ENCODE results near the gene TRPC6. TPM values are rescaled to one million over a fixed set of nuclear protein-coding genes. Genes with fewer than 3 reads are reported as not detected.

TRPC6 gene
- total RNA-seq, 2 experiments from 2014 or later = not detected

- Mint-ChIP-seq H3K27ac (no peak overlapping the region), H3K4me3 (no peak overlapping the region), H3K36me3 (no peaks in the 10 kb centered on the region), H3K4me1 (no peaks in the 10 kb centered on the region), H3K9me3 (ENCODE audit: low read depth) (peaks cover 4% of the 10 kb centered on the region), H3K27me3 (no peaks in the 10 kb centered on the region)
- DNase-seq (no peak), ATAC-seq (no peak)
- CTCF ChIA-PET = no interaction called here
Measured at GRCh38 chr11:101567071-101567470, 16.7 kb downstream of the TRPC6 start.

DNA sequence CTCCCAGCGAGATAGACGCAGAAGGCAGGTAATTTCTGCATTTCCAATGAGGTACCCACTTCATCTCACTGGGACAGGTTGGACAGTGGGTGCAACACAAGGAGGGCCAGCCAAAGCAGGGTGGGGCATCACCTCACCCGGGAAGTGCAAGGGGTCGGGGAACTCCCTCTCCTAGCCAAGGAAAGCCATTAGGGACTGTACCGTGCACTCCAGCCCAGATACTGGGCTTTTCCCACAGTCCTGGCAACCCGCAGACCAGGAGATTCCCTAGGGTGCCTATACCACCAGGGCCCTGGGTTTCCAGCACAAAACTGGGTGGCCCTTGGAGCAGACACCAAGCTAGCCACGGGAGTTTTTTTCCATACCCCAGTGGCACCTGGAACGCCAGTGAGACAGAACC, 17.2 kb downstream of the TRPC6 start:
- ATAC-seq = no peak
- Mint-ChIP-seq H3K27ac (no peak overlapping the region), H3K9me3 (ENCODE audit: low read depth) (peaks cover 4% of the 10 kb centered on the region), H3K36me3 (no peaks in the 10 kb centered on the region), H3K4me3 (no peak overlapping the region), H3K27me3 (no peaks in the 10 kb centered on the region), H3K4me1 (no peaks in the 10 kb centered on the region)
- CTCF ChIA-PET = no interaction called here
- DNase-seq = no peak

DNA sequence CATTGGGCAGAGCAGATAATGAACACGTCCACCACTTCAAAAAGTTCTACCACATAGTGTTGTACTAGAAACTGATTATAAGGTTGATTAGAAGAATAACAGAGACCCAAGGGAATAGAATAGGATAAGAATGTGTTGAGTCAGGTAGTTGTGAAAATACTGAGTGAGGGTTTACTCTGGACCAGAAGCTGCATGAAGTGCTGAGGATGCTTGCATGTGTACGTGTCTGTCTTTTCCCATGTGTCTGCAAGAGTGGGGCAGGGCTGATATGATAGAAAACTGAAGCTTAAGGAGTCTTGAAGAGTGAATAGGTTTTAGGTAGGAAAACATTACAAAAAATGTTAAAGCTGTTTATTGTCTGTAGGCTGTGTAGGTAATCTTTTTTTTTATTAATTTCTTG, 20.6 kb downstream of the TRPC6 start:
- DNase-seq (no peak), ATAC-seq (no peak)
- Mint-ChIP-seq H3K27ac (no peak overlapping the region), H3K9me3 (ENCODE audit: low read depth) (no peaks in the 10 kb centered on the region), H3K4me1 (no peaks in the 10 kb centered on the region), H3K27me3 (no peaks in the 10 kb centered on the region), H3K36me3 (no peaks in the 10 kb centered on the region), H3K4me3 (no peak overlapping the region)
- CTCF ChIA-PET = no interaction called here

DNA sequence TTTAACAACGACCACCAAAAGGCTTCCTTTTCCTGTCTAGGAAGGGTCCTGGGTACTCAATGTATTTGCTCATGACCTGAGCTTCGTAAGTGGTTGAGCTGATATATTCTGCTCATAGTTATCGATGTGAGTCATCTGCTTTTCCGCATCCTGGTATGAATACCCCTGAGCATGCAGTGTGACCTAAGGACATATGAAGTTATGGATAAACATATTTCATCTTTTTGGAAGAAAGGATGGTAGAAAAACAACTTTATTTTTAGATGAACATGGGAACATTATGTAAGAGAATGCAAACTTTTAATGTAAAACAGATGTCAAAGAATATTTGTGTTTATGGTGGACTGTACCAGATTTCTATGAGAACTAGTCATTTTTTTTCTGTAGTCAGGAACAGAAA, 28.4 kb downstream of the TRPC6 start:
- CTCF ChIA-PET = no interaction called here
- no peaks in the 10 kb centered on the region for H3K36me3 Mint-ChIP-seq

DNA sequence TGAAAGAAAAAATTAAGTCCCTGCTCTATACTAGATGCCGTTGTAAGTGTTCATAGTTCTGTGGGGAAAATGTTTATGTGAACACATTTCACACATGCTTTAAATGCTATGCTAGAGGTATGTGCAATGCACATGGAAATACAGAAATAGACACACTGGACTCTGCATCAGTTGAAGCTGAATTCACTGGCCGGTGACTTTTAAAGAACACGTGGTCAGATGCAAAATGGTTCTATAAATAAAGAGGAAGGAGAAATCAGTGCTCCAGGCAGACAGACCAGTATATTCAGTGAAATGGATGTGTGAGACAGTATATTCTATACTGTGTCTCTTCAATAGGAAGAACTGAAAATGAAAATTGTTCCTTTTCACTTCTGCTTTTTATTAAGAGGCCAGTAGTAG, 29.9 kb downstream of the TRPC6 start:
- ATAC-seq (no peak), DNase-seq (no peak)
- H3K27ac Mint-ChIP-seq = no peak overlapping the region
- CTCF ChIA-PET = no interaction called here
- H3K9me3 Mint-ChIP-seq (ENCODE audit: low read depth) = peaks cover 2% of the 10 kb centered on the region
- no peaks in the 10 kb centered on the region for H3K27me3 Mint-ChIP-seq
- H3K36me3 Mint-ChIP-seq = no peaks in the 10 kb centered on the region
- no peak overlapping the region for H3K4me3 Mint-ChIP-seq
- no peaks in the 10 kb centered on the region for H3K4me1 Mint-ChIP-seq

More for the DNA sequence above, 28.4 kb downstream of the TRPC6 start:
- no peak for DNase-seq
- H3K27me3 Mint-ChIP-seq = no peaks in the 10 kb centered on the region
- peaks cover 2% of the 10 kb centered on the region for H3K9me3 Mint-ChIP-seq (ENCODE audit: low read depth)
- ATAC-seq = no peak
- no peak overlapping the region for H3K27ac Mint-ChIP-seq
- H3K4me3 Mint-ChIP-seq = no peak overlapping the region
- H3K4me1 Mint-ChIP-seq = no peaks in the 10 kb centered on the region

DNA sequence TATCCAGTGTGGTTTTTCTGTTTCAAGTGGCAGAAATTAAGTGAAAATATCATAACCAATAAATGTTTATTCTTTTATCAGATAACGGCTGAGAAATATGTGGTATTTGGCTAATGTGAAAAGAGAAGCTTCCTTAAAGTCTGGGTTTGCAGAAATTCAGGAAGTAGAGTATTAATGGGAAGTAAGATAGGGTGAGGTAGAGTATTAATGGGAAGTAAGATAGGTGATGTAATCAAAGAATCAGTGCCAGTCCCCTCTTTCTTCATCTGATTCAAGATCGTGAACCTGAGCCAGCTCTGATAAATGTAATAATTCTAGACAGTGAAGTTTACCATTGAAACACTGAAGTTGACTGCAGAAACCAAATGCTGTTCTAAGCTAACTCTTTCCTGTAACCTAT, 30.9 kb downstream of the TRPC6 start:
- DNase-seq = no peak
- ATAC-seq = no peak
- no peak overlapping the region for H3K4me3 Mint-ChIP-seq
- H3K27ac Mint-ChIP-seq = no peak overlapping the region
- H3K9me3 Mint-ChIP-seq (ENCODE audit: low read depth) = peaks cover 2% of the 10 kb centered on the region
- H3K27me3 Mint-ChIP-seq = no peaks in the 10 kb centered on the region
- CTCF ChIA-PET = no interaction called here
- H3K4me1 Mint-ChIP-seq = no peaks in the 10 kb centered on the region
- H3K36me3 Mint-ChIP-seq = no peaks in the 10 kb centered on the region

- Mint-ChIP-seq H3K36me3 (no peaks in the 10 kb centered on the region), H3K27me3 (no peaks in the 10 kb centered on the region), H3K9me3 (ENCODE audit: low read depth) (peaks cover 8% of the 10 kb centered on the region), H3K27ac (no peak overlapping the region), H3K4me1 (no peaks in the 10 kb centered on the region), H3K4me3 (no peak overlapping the region)
- DNase-seq (no peak), ATAC-seq (no peak)
- CTCF ChIA-PET = no interaction called here
Measured at GRCh38 chr11:101528541-101528940, 55.3 kb downstream of the TRPC6 start.

- CTCF ChIA-PET = no interaction called here
- no peaks in the 10 kb centered on the region for H3K27me3 Mint-ChIP-seq
- H3K27ac Mint-ChIP-seq = no peak overlapping the region
- peaks cover 5% of the 10 kb centered on the region for H3K9me3 Mint-ChIP-seq (ENCODE audit: low read depth)
- ATAC-seq (no peak), DNase-seq (no peak)
- H3K4me3 Mint-ChIP-seq = no peak overlapping the region
- H3K36me3 Mint-ChIP-seq = no peaks in the 10 kb centered on the region
- H3K4me1 Mint-ChIP-seq = no peaks in the 10 kb centered on the region
Measured at GRCh38 chr11:101523634-101524260, 60.1 kb downstream of the TRPC6 start.

DNA sequence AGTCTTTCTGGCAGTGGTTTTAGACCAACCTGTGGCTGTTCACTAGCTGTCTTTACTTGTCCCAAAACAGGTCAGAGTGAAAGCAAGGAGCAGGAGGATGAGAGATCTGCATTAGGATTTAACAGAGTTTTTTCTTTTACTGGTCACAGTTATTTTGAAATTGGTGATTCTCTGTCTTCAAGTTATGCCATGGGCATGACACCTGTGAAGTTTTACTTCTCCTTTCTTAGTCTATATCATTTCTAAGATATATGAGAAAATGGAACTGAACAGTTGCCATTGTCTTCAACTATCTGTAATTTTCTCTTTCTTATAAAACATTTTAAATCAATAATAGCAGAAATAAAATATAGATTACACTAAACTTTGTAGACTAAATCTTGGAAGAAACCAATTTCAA, 60.6 kb downstream of the TRPC6 start:
- H3K27me3 Mint-ChIP-seq = no peaks in the 10 kb centered on the region
- no peaks in the 10 kb centered on the region for H3K4me1 Mint-ChIP-seq
- no peak overlapping the region for H3K4me3 Mint-ChIP-seq
- no peaks in the 10 kb centered on the region for H3K36me3 Mint-ChIP-seq
- no peak for ATAC-seq
- H3K27ac Mint-ChIP-seq = no peak overlapping the region
- CTCF ChIA-PET = no interaction called here
- DNase-seq = no peak
- H3K9me3 Mint-ChIP-seq (ENCODE audit: low read depth) = peaks cover 5% of the 10 kb centered on the region

- Mint-ChIP-seq H3K27me3 (no peaks in the 10 kb centered on the region), H3K4me1 (no peaks in the 10 kb centered on the region), H3K9me3 (ENCODE audit: low read depth) (peaks cover 5% of the 10 kb centered on the region), H3K27ac (no peak overlapping the region), H3K4me3 (no peak overlapping the region), H3K36me3 (no peaks in the 10 kb centered on the region)
- DNase-seq = no peak
- ATAC-seq = no peak
- CTCF ChIA-PET = no interaction called here
Measured at GRCh38 chr11:101521821-101522220, 62.0 kb downstream of the TRPC6 start.

DNA sequence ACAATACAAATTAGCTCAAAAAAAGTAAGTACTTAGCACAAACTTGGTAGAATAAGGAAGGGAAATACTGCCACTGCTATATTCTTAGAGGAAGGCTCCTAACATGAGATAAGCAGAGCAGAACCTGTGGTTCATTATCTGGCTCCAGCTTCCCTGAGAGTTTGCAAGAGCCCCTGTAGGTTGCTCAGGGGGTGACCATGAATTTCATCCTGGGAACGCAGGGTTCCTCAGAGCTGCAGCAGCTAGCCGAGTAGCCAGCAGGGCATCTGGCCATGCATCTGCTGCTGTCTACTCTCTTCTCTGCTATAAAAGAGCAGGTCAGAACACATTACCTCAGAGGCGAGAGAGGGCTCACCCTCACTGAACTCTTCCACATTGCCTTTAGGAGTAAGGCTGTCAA, 67.3 kb downstream of the TRPC6 start:
- Mint-ChIP-seq H3K27ac (no peak overlapping the region), H3K4me1 (no peaks in the 10 kb centered on the region), H3K36me3 (no peaks in the 10 kb centered on the region), H3K27me3 (no peaks in the 10 kb centered on the region), H3K9me3 (ENCODE audit: low read depth) (peaks cover 2% of the 10 kb centered on the region), H3K4me3 (no peak overlapping the region)
- CTCF ChIA-PET = no interaction called here
- DNase-seq (no peak), ATAC-seq (no peak)

DNA sequence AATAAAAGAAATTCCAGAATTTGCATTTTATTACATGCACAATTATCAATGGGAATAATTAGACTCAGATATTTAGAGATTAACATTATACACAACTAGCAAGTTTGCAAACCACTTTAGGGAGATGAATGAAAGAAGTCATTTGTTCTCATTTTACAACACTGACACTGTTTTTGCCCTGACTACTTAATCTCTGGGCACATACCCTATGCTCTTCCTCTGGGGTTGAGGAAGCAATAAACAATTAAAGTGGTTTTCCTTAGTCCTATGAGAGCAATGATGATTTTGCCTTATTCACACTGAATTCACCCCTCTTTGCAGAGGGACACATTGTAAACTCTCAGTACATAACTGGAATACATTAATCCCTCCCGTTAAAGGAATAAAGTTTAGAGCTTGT, 72.7 kb downstream of the TRPC6 start:
- no peaks in the 10 kb centered on the region for H3K27me3 Mint-ChIP-seq
- H3K36me3 Mint-ChIP-seq = no peaks in the 10 kb centered on the region
- CTCF ChIA-PET = no interaction called here
- no peak overlapping the region for H3K4me3 Mint-ChIP-seq
- no peaks in the 10 kb centered on the region for H3K9me3 Mint-ChIP-seq (ENCODE audit: low read depth)
- H3K27ac Mint-ChIP-seq = no peak overlapping the region
- no peaks in the 10 kb centered on the region for H3K4me1 Mint-ChIP-seq
- ATAC-seq (no peak), DNase-seq (no peak)

DNA sequence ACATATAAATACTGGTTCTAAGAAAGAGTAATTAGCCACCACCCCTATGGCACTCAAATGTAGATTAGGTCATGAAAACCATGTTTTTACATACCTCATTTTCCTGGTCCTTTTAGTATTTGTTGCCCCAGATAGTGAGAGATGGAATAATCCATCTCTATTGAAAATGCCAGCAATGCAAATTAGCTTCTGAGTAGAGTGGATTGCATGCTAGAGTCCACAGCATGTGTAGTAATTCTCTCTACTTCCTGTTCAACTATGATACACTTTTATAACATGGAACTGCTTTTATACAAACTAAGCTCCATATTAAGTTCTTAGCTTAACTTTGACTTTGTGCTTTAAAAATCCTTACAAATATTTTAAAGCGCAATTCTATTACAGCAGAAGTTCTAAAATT, 73.2 kb downstream of the TRPC6 start:
- ATAC-seq (no peak), DNase-seq (no peak)
- no peak overlapping the region for H3K4me3 Mint-ChIP-seq
- H3K36me3 Mint-ChIP-seq = no peaks in the 10 kb centered on the region
- H3K4me1 Mint-ChIP-seq = no peaks in the 10 kb centered on the region
- no peaks in the 10 kb centered on the region for H3K9me3 Mint-ChIP-seq (ENCODE audit: low read depth)
- no peaks in the 10 kb centered on the region for H3K27me3 Mint-ChIP-seq
- no peak overlapping the region for H3K27ac Mint-ChIP-seq
- CTCF ChIA-PET = no interaction called here

DNA sequence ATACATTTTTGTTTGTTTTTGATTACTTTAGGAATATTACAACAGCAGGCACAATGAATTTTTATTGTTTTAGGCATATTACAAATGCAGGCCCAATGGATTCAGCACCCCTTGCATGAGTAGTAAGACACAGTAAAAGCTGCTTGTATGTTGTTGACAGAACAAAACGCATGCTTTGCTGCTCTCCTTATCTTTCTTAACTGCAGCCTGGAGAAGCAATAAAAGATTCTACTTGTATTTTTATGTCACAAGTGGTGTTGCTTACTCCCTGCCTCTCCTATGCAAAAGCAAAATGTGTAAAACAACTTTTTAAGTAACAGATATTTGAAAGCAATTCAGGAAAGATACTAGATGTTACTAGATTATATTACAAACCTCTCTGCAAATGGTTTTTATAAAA, 73.9 kb downstream of the TRPC6 start:
- ATAC-seq (no peak), DNase-seq (no peak)
- no peak overlapping the region for H3K27ac Mint-ChIP-seq
- no peaks in the 10 kb centered on the region for H3K4me1 Mint-ChIP-seq
- no peaks in the 10 kb centered on the region for H3K27me3 Mint-ChIP-seq
- H3K36me3 Mint-ChIP-seq = no peaks in the 10 kb centered on the region
- CTCF ChIA-PET = no interaction called here
- H3K4me3 Mint-ChIP-seq = no peak overlapping the region
- H3K9me3 Mint-ChIP-seq (ENCODE audit: low read depth) = no peaks in the 10 kb centered on the region

DNA sequence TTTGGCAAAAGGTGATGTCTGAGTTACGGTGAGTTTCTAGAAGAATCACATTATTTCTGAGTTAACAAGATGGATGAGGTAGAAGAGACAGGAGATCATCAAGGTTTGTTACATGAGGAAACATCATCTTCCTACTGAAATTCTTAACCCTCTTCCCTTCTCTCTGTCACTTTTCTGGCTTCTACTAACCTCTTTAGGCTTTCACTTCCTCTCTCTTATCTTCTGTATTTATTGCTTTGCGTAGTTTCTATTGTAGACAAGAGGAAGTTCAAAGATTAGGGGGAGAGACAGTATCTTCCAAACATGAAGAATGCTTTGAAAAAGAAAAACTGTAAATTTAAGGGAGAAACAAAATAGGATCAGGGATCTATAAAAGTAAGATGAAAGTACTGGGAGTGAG, 75.4 kb downstream of the TRPC6 start:
- CTCF ChIA-PET = no interaction called here
- ATAC-seq = no peak
- DNase-seq = no peak
- H3K36me3 Mint-ChIP-seq = no peaks in the 10 kb centered on the region
- H3K27me3 Mint-ChIP-seq = no peaks in the 10 kb centered on the region
- no peak overlapping the region for H3K4me3 Mint-ChIP-seq
- H3K4me1 Mint-ChIP-seq = no peaks in the 10 kb centered on the region
- H3K27ac Mint-ChIP-seq = no peak overlapping the region
- H3K9me3 Mint-ChIP-seq (ENCODE audit: low read depth) = no peaks in the 10 kb centered on the region
